A673 (cell line): ENCODE results near the gene CYFIP2. TPM values are rescaled to one million over a fixed set of nuclear protein-coding genes. Genes with fewer than 3 reads are reported as not detected.

Experiments
- BruUV-seq: library from RNA; stranded (reverse); fragments of 400-500 nt; replicated peaks from 2 replicates; lab custom pipeline; 2021; lab: Mats Ljungman, UMichigan
- CTCF ChIA-PET: fragments of 300-600 bp; sonication (Branson Sonifier 250); formaldehyde crosslinking; loops from one replicate; lab custom pipeline; 2022; ENCODE audit warnings: antibody characterized with exemption; lab: Charles Lee
- POLR2A ChIA-PET: fragments of 300-600 bp; sonication (Branson Sonifier 250); formaldehyde crosslinking; loops from one replicate; lab custom pipeline; 2022; ENCODE audit warnings: antibody characterized with exemption; ENCODE audit not compliant: low non-redundant PET; lab: Charles Lee
- DNase-seq: peaks from one replicate; pipeline ENCODE4 v3.0.0-alpha.2; 2015; ENCODE audit warnings: low spot score
- H3K27ac ChIP-seq: fragments of 200-600 bp; sonication (generic); 2 replicates; pipeline ENCODE4 v1.5.1; 2016; ENCODE audit warnings: mixed run types, low read depth, mild to moderate bottlenecking, mixed read lengths, antibody characterized with exemption, low read length; ENCODE audit not compliant: poor library complexity, severe bottlenecking
- H3K27me3 ChIP-seq: fragments of 200-600 bp; sonication (generic); replicated peaks from 2 replicates; pipeline ENCODE4 v1.6.1; 2017; ENCODE audit warnings: mixed run types, low read depth, mild to moderate bottlenecking, mixed read lengths, antibody characterized with exemption, low read length; ENCODE audit not compliant: insufficient read depth, poor library complexity
- H3K36me3 ChIP-seq: fragments of 200-600 bp; sonication (generic); 2 replicates; pipeline ENCODE4 v1.6.1; 2016; ENCODE audit warnings: mixed run types, mild to moderate bottlenecking, mixed read lengths, antibody characterized with exemption, low read length; ENCODE audit not compliant: insufficient read depth, poor library complexity, severe bottlenecking
- H3K4me1 ChIP-seq: fragments of 200-600 bp; sonication (generic); 2 replicates; pipeline ENCODE4 v1.6.1; 2017; ENCODE audit warnings: mixed run types, mild to moderate bottlenecking, mixed read lengths, antibody characterized with exemption, low read length; ENCODE audit not compliant: insufficient read depth, poor library complexity, severe bottlenecking
- H3K4me3 ChIP-seq: fragments of 200-600 bp; sonication (generic); 2 replicates; pipeline ENCODE4 v1.5.1; 2016; ENCODE audit warnings: low read depth, mixed run types, mild to moderate bottlenecking, mixed read lengths, low read length; ENCODE audit not compliant: poor library complexity, severe bottlenecking
- H3K9me3 ChIP-seq: fragments of 200-600 bp; sonication (generic); 2 replicates; pipeline ENCODE4 v1.6.1; 2016; ENCODE audit warnings: mixed run types, low read depth, mild to moderate bottlenecking, mixed read lengths, antibody characterized with exemption, low read length; ENCODE audit not compliant: poor library complexity, severe bottlenecking
- CTCF ChIP-seq: fragments of 300-800, 200-600 bp; sonication (generic); conservative IDR thresholded peaks from 2 replicates; pipeline ENCODE4 v1.5.1; 2017; ENCODE audit warnings: low read depth, mild to moderate bottlenecking, antibody characterized with exemption, low read length, moderate library complexity, mixed read lengths
- EZH2 ChIP-seq: fragments of 200-600 bp; sonication (generic); IDR thresholded peaks from 2 replicates; pipeline ENCODE4 v1.6.1; 2017; ENCODE audit warnings: borderline replicate concordance, low read depth, mild to moderate bottlenecking, mixed read lengths, antibody characterized with exemption, low read length; ENCODE audit not compliant: poor library complexity, severe bottlenecking
- intact Hi-C: fragments of 100-400 bp; cut with micrococcal nuclease; formaldehyde crosslinking; loops from one replicate; pipeline ENCODE4 v1.10.0; 2022; ENCODE audit not compliant: unreplicated experiment
- total RNA-seq: library from RNA; stranded (reverse); gene quantifications from 2 replicates; pipeline ENCODE4 v1.2.3, GENCODE V29; 2021

CYFIP2 gene
- total RNA-seq, 1 experiment from 2014 or later: 17.2 TPM

- Histone ChIP-seq H3K36me3 (no peaks in the 10 kb centered on the region), H3K9me3 (no peaks in the 10 kb centered on the region), H3K27ac (no peak overlapping the region), H3K27me3 (no peaks in the 10 kb centered on the region), H3K4me1 (no peaks in the 10 kb centered on the region), H3K4me3 (no peak overlapping the region)
- CTCF ChIA-PET: no interaction called here
- DNase-seq: no peak
- POLR2A ChIA-PET: no interaction called here
- no TSS peak for BruUV-seq
- intact Hi-C loops: no loop called here
- no peak for TF ChIP-seq EZH2
Observed at GRCh38 chr5:157258450-157258849, 7.5 kb upstream of the CYFIP2 start.

- POLR2A ChIA-PET: interaction anchor here (0.6 kb wide), 1 partner anchor 24 kb away, joined by 4 read pairs; no protein-coding TSS in a partner anchor
- Histone ChIP-seq H3K4me1 (no peaks in the 10 kb centered on the region), H3K27ac (no peak overlapping the region), H3K4me3 (no peak overlapping the region), H3K9me3 (no peaks in the 10 kb centered on the region), H3K36me3 (no peaks in the 10 kb centered on the region), H3K27me3 (no peaks in the 10 kb centered on the region)
- intact Hi-C loops: no loop called here
- DNase-seq: no peak
- BruUV-seq: no TSS peak
- CTCF ChIA-PET: no interaction called here
- TF ChIP-seq CTCF (no peak), EZH2 (no peak)
Observed at GRCh38 chr5:157259699-157260098, 6.2 kb upstream of the CYFIP2 start.

GRCh38 chr5:157263496-157264090 is 2.3 kb upstream of the CYFIP2 start:
- H3K27me3 ChIP-seq: no peaks in the 10 kb centered on the region

More at GRCh38 chr5:157263496-157264090, 2.3 kb upstream of the CYFIP2 start:
- no peak for TF ChIP-seq EZH2
- TF ChIP-seq CTCF: no peak
- POLR2A ChIA-PET: no interaction called here
- intact Hi-C loops: no loop called here
- no TSS peak for BruUV-seq
- CTCF ChIA-PET: no interaction called here
- no peak overlapping the region for H3K4me3 ChIP-seq
- DNase-seq: no peak
- no peak overlapping the region for H3K27ac ChIP-seq
- no peaks in the 10 kb centered on the region for H3K9me3 ChIP-seq
- no peaks in the 10 kb centered on the region for H3K36me3 ChIP-seq
- no peaks in the 10 kb centered on the region for H3K4me1 ChIP-seq
